Activated T-cell treated with anti-CD3 and anti-CD28 coated beads, Interleukin-2, amount 50 U/mL, for 1 hour (primary cell): ENCODE measurements around the gene OR6P1.

Source experiments
- DNase-seq: peaks from one replicate; pipeline ENCODE4 v3.0.0-alpha.2; 2020

Gene OR6P1

GRCh38 chr1:158570480-158570879 is at the start of gene OR6P1:
Gene OR6P1, minus strand, starts transcription at chr1:158570580. Its CDS starts 6,976 bp downstream, at chr1:158563604.
- DNase-seq: no peak

GRCh38 chr1:158613764-158614163 is 43.4 kb upstream of the OR6P1 start:
- no peak for DNase-seq

- DNase-seq: no peak
These were observed 41.5 kb upstream of the OR6P1 start for GRCh38 chr1:158611916-158612315.

GRCh38 chr1:158607296-158607695 is 36.9 kb upstream of the OR6P1 start:
- no peak for DNase-seq

- no peak for DNase-seq
These were observed 34.6 kb upstream of the OR6P1 start, which contains the start of gene OR10Z1 for GRCh38 chr1:158604968-158605367. Gene OR10Z1, plus strand, starts transcription at chr1:158605268. Its CDS starts 1,171 bp downstream, at chr1:158606439.

GRCh38 chr1:158600735-158601134 is 30.4 kb upstream of the OR6P1 start:
- no peak for DNase-seq

- DNase-seq: no peak
These were observed 16.6 kb upstream of the OR6P1 start for GRCh38 chr1:158586942-158587341.

GRCh38 chr1:158583962-158584361 is 13.6 kb upstream of the OR6P1 start:
- DNase-seq: no peak

- DNase-seq: no peak
These were observed 9.4 kb upstream of the OR6P1 start, which contains the start of gene OR10X1 for GRCh38 chr1:158579733-158580132. Gene OR10X1, minus strand, starts transcription at chr1:158579899. Its CDS starts 0 bp downstream, at chr1:158579899.

- no peak for DNase-seq
These were observed 7.2 kb upstream of the OR6P1 start for GRCh38 chr1:158577561-158577960.

GRCh38 chr1:158572226-158572625 is 1.8 kb upstream of the OR6P1 start:
- DNase-seq: no peak

GRCh38 chr1:158564608-158565007 is 5.8 kb downstream of the OR6P1 start:
- no peak for DNase-seq

- DNase-seq: no peak
These were observed 6.5 kb downstream of the OR6P1 start for GRCh38 chr1:158563853-158564252.

GRCh38 chr1:158559696-158560095 is 10.7 kb downstream of the OR6P1 start:
- DNase-seq: no peak

GRCh38 chr1:158554352-158554751 is 16.0 kb downstream of the OR6P1 start, which contains the start of gene OR6Y1:
Gene OR6Y1, minus strand, starts transcription at chr1:158554405. Its CDS starts 6,300 bp downstream, at chr1:158548105.
- no peak for DNase-seq

- DNase-seq: no peak
These were observed 18.1 kb downstream of the OR6P1 start for GRCh38 chr1:158552296-158552695.

- DNase-seq: no peak
These were observed 22.8 kb downstream of the OR6P1 start for GRCh38 chr1:158547533-158547932.

GRCh38 chr1:158537609-158538008 is 32.8 kb downstream of the OR6P1 start:
- DNase-seq: no peak

- DNase-seq: no peak
These were observed 35.9 kb downstream of the OR6P1 start for GRCh38 chr1:158534496-158534895.

- DNase-seq: no peak
These were observed 43.1 kb downstream of the OR6P1 start for GRCh38 chr1:158527190-158527815.

GRCh38 chr1:158521666-158522058 is 48.7 kb downstream of the OR6P1 start:
- DNase-seq: no peak

GRCh38 chr1:158520955-158521665 is 49.3 kb downstream of the OR6P1 start:
- no peak for DNase-seq

GRCh38 chr1:158520021-158520420 is 50.4 kb downstream of the OR6P1 start:
- no peak for DNase-seq

GRCh38 chr1:158516966-158517365 is 53.4 kb downstream of the OR6P1 start:
- DNase-seq: no peak
